ENCODE results near the gene DOK7.
"Not testable (repeated sequence)": the region's sequence is repeated elsewhere in the genome, so short reads cannot be mapped to it uniquely, and the experiment has no call there.

The DOK7 gene

GRCh38 chr4:3442460-3442958, 20.6 kb upstream of the DOK7 start:
- no peak for FAIRE-seq
- no peak for DNase-seq (ENCODE audit: low spot score)

DNA sequence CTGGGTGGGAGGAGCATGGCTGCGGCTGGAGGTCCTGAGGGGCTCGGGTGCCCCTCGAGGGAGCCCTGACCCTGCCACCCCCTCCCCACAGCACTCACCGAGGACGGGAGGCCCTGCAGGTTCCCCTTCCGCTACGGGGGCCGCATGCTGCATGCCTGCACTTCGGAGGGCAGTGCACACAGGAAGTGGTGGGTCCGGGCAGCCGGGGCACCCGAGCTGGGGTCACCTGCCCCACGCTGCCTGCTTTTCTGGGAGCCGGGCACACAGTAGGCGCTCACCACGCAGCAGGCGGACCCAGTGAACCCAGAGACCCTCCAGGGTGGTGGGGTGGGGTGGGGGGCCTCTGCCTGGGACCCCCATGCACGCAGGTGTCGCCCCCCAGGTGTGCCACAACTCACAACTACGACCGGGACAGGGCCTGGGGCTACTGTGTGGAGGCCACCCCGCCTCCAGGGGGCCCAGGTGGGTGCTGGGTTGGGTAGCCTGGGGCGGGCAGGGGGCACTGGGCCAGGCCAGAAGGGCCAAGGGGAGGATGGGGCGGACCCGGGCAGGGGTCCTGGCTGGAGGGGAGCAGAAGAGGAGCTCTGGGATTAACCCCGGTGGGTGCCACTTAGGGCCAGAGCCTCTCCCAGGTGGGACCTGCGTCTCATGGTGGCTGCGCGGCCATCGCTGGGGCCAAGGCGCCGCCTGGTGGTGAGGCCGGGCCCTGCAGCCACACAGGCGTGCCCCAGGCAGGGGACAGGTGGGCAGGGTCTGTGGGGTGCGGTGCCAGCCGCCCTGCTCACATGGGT, 20.0 kb upstream of the DOK7 start:
- DNase-seq (ENCODE audit: low spot score) (peak; percentile 63), FAIRE-seq (no peak)

DNA sequence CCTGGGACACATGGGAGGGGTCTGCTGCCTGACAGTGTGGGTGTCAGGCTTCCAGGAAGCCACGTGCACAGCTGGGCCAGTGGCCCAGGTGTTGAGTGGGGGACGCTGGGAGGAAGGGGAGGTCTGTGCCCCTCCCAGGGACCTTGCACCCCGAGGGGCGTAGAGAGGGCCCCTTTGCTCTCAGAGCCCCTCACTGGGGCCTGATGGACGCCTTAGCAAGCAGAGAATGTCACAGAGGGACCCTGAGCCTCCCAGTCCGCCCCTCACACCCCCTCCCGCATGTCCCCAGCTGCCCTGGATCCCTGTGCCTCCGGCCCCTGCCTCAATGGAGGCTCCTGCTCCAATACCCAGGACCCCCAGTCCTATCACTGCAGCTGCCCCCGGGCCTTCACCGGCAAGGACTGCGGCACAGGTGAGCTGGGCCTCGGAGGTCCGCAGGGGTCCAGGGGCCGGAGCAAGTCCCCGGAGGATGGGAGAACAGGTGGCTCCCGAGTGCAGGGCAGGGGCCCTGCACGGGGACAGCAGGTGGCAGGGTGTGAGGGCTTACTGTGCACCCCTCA, 19.3 kb upstream of the DOK7 start:
- DNase-seq (ENCODE audit: low spot score) = no peak
- FAIRE-seq = no peak

DNA sequence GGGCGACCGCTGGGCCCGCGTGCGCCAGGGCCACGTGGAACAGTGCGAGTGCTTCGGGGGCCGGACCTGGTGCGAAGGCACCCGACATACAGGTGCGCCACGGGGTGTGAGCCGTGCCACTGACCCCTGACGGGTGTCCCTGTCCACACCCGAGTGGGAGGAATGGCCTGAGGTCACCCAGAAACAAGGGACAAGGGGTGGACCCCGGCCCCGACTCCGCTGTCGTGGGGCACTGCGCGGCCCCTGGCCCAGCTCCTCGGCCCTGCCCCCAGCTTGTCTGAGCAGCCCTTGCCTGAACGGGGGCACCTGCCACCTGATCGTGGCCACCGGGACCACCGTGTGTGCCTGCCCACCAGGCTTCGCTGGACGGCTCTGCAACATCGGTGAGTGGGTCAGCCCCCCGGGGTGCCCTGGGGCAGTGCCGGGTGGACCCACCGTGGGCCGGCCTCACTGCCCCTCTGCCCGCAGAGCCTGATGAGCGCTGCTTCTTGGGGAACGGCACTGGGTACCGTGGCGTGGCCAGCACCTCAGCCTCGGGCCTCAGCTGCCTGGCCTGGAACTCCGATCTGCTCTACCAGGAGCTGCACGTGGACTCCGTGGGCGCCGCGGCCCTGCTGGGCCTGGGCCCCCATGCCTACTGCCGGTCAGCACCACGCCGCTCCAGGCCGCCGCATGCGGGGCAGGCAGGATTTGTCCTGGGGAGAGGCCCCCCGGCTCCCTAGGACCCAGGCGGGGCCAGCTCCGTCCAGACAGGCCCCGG, 18.6 kb upstream of the DOK7 start:
- FAIRE-seq = no peak
- DNase-seq (ENCODE audit: low spot score) = no peak

DNA sequence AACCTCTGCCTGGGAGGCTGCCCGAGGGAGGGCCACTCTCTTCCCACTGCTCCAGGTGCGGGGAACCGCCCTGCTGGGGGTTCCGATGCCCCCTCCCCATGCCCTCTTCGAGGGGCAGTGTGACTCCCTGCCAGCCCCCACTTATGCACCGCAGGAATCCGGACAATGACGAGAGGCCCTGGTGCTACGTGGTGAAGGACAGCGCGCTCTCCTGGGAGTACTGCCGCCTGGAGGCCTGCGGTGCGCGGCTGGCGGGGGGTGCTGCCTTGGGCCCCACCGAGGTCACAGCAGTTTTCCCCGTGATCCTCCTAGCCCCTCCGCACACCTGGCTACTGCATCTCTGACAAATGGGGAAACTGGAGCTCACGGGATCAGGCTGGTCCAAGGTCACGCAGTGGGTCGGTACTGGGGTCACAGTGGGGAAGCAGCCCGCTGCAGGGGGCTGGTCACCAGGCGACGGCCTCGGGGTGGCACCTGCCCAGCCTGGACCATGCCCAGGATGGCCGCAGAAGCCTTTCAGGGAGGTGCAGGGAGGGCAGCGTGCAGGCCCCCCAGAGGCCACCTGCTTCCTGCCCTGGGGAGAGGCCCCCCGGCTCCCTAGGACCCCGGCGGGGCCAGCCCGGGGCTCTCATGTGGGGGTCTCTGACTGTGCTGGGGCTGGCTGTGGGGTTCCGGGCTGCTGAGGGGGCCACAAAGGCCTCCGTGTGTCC, 17.8 kb upstream of the DOK7 start:
- no peak for DNase-seq (ENCODE audit: low spot score)
- FAIRE-seq = no peak

- no peak for FAIRE-seq
- no peak for DNase-seq (ENCODE audit: low spot score)
Measured at GRCh38 chr4:3445829-3446545, 17.1 kb upstream of the DOK7 start.

DNA sequence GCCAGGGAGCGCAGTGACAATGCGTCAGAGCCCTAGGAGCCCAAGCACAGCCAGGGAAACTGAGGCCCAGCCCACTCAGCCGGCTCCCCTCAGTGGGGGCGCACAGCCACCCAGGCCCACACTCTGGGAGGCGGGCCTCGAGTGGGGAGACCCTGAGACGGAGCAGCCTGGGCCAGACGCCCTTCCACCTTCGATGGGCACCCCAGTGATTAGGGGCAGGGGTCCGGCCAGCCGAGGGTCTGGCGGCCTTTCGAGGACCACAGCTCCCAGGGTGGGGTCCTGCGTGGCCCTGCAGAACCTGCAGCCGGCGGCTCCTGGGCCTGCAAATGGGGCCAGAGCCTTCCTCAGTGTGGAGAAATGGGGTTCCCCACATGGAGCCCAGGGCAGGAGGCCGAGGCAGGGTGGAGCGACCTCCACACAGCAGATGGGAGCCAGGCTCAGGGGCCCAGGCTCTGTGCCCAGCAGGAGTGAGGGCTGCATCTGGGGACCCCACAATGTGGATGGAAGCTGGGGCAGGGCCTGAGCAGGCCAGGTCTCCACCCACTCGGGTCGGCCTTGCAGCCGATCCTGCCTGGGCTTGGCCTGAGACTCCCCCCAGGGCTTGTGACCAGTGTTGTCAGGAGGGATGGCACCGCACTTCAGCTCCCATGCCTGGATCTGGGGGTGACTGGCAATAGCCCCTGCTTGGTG, 16.3 kb upstream of the DOK7 start:
- FAIRE-seq (no peak), DNase-seq (ENCODE audit: low spot score) (no peak)

DNA sequence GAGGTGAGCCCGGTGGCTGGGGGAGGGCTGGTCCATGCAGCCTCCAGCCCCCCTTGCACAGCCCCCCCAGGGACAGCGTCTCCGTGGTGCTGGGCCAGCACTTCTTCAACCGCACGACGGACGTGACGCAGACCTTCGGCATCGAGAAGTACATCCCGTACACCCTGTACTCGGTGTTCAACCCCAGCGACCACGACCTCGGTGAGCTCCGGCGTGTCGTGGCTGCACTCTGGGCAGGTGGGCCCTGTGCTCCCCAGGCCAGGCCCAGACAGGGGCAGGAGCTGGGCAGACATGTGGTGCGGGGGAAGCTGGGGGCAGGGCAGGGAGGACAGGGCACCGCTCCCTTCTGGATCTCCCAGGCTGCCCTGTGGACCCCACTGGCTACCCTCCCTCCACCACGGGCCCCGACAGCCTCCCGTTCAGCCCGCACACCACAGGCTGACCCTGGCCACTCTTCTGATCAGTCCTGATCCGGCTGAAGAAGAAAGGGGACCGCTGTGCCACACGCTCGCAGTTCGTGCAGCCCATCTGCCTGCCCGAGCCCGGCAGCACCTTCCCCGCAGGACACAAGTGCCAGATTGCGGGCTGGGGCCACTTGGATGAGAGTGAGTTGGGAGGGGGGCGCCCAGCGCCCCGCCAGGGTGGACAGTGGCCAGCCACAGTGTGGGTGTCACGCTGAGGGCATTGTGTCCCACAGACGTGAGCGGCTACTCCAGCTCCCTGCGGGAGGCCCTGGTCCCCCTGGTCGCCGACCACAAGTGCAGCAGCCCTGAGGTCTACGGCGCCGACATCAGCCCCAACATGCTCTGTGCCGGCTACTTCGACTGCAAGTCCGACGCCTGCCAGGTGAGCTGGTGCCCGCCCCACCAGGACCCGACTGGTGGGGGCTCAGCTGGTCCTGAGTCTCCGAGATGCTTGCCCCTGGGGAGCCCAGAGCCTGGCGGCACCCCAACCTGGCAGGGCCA, 15.4 kb upstream of the DOK7 start:
- FAIRE-seq (no peak), DNase-seq (ENCODE audit: low spot score) (no peak)

- no peak for DNase-seq (ENCODE audit: low spot score)
- no peak for FAIRE-seq
Measured at GRCh38 chr4:3449047-3449573, 14.0 kb upstream of the DOK7 start.

DNA sequence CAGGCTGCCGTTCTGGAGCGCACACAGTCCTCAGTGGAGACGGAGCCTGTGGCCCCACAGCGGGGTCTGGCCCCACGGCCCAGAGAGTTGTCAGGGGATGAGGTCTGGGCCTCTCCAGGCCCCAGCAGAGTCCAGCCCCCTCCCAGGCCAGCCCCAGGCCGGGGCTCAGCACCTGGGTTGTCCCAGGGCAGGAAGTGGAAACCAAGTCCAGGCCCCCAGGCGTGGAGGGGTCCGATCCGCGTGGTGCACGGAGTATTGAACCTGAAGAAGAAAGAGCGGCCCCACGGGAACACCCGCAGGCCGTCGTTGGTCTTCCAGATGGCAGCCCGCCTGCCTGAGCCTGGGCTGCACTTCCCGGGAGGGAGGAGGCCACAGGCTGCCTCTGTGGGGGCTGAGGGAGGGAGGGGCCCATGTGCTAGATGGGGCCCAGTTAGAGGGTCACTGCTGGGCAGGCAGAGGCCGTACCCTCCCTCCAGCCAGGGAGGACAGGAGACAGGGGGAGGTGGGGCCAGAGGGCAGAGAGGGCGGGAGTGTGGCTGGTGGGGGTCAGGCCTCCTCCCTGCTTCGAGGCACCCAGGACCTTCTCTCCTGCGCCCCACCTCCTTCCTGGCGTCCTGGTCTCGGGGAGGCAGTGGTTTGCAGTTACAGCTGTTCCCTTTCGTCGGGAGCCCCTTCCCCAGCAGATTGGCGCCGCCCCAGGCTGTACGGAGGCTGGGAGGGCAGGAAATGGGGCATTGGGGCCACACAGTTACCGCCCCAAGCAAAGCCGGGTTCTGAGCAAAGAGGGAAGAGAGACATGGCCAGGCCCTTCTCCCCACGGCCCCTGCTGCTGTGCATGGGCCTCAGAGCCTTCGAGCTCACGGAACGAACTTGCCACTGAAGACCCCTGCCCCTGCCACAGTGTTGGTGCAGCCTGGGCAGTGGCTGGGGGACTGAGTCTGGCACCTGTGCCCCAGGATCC, 13.3 kb upstream of the DOK7 start:
- no peak for FAIRE-seq
- DNase-seq (ENCODE audit: low spot score) = no peak

GRCh38 chr4:3450643-3451042, 12.5 kb upstream of the DOK7 start:
- FAIRE-seq = no peak
- no peak for DNase-seq (ENCODE audit: low spot score)

- no peak for DNase-seq (ENCODE audit: low spot score)
Measured at GRCh38 chr4:3451956-3452355, 11.2 kb upstream of the DOK7 start.

GRCh38 chr4:3452376-3452775, 10.7 kb upstream of the DOK7 start:
- DNase-seq (ENCODE audit: low spot score) (no peak), FAIRE-seq (no peak)

More at GRCh38 chr4:3451956-3452355, 11.2 kb upstream of the DOK7 start:
- FAIRE-seq = no peak

- FAIRE-seq; DNase-seq (ENCODE audit: low spot score): not testable (repeated sequence)
Measured at GRCh38 chr4:3455596-3455995, 7.5 kb upstream of the DOK7 start.

- DNase-seq (ENCODE audit: low spot score) = no peak
- FAIRE-seq = no peak
Measured at GRCh38 chr4:3458371-3458770, 4.7 kb upstream of the DOK7 start.

- not testable (repeated sequence) for FAIRE-seq; DNase-seq (ENCODE audit: low spot score)
Measured at GRCh38 chr4:3459156-3459555, 4.0 kb upstream of the DOK7 start.

DNA sequence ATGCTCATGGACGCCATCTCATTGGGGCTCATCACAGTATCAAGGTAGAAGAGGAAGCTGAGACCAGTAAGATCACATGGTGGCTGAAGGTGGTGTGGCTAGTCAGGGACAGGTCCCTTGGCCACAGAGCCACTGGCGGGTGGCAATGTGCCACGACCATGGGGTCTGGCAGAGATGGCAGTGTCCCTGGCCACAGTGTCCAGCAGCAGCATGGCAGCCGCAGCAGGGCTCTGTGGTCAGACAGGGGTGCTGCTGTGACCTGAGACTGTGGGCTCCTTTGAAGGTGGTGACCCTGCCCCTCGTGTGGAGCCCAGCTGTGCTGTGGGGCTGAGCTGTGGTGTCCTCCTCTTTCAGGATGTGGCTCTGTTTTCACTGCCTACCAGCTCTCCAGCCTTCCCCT, 2.2 kb upstream of the DOK7 start:
- DNase-seq (ENCODE audit: low spot score) (no peak), FAIRE-seq (no peak)

Measured in urothelium cell line (cell line).